ENCODE measurements around the gene PRKAG2.
"Not testable (repeated sequence)": the region's sequence is repeated elsewhere in the genome, so short reads cannot be mapped to it uniquely, and the experiment has no call there.

The PRKAG2 gene

DNA sequence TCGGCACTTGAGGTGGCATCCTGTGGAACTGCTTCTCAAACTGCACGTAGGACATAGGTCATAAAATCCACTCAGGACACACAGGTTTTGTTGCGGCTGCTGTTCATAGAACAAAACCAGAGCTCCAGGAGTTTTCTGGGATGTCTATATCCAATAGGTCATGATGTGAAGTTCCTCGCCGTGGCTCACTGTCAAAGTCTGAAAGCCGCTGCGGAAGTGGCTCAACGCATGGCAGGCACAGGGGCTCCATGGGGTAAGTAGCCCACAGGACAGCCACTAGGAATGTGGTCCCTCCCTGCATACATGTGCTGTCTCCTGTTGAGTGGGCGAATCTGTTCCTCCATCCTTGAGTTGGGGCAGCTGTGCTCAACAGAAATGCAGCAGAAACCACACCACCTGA lies 72.2 kb downstream of the PRKAG2 start:
- in situ Hi-C loops (cut with HindIII; ENCODE audit: low pct_unique_long_range_greater_than_20kb, low sequenced_read_pairs): no loop called here
- no peak for DNase-seq (ENCODE audit: low read depth in 1 of 2, low spot score in 1 of 2)
- TF ChIP-seq JUND (IDR thresholded peaks at IDR 0.05; ENCODE audit: low read depth): no peak

DNA sequence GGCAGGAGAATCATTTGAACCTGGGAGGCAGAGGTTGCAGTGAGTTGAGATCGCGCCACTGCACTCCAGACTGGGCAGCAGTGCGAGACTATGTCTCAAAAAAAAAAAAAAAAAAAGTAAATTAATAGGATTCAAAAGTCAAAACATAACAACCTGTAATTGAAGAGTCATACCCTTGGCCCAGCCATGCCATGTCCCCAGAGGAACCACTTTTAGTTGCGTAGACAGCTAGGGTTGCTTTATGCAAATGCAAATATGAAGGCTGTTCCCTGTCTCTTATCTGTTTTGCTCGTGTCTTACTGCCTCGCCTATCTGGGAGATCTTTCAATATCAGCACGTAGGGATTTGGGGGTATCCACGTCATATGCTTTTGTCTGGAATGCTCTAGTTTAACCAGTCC lies 73.1 kb downstream of the PRKAG2 start:
- no peak for TF ChIP-seq JUND (IDR thresholded peaks at IDR 0.05; ENCODE audit: low read depth)
- in situ Hi-C loops (cut with HindIII; ENCODE audit: low pct_unique_long_range_greater_than_20kb, low sequenced_read_pairs): no loop called here
- no peak for DNase-seq (ENCODE audit: low read depth in 1 of 2, low spot score in 1 of 2)

DNA sequence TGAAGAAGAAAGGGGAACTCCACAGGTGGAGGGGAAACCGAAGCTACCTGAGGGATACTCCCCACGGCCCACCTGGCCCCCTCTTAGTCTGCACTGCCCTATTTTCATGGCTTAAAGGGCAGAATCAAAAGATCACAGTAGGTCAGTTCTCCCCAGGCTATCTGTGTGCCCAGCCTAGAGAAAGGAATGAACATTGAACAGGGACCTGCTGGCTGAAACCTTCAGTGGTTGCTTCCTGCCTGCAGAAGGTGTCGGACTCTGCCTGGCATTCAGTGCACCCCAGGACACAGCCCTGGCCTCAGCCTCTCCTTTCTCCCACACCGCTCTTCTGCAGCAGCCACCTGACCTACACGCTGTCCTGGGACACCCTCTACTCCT lies 74.5 kb downstream of the PRKAG2 start:
- no peak for TF ChIP-seq JUND (IDR thresholded peaks at IDR 0.05; ENCODE audit: low read depth)
- DNase-seq (ENCODE audit: low read depth in 1 of 2, low spot score in 1 of 2): no peak
- in situ Hi-C loops (cut with HindIII; ENCODE audit: low pct_unique_long_range_greater_than_20kb, low sequenced_read_pairs): no loop called here

DNA sequence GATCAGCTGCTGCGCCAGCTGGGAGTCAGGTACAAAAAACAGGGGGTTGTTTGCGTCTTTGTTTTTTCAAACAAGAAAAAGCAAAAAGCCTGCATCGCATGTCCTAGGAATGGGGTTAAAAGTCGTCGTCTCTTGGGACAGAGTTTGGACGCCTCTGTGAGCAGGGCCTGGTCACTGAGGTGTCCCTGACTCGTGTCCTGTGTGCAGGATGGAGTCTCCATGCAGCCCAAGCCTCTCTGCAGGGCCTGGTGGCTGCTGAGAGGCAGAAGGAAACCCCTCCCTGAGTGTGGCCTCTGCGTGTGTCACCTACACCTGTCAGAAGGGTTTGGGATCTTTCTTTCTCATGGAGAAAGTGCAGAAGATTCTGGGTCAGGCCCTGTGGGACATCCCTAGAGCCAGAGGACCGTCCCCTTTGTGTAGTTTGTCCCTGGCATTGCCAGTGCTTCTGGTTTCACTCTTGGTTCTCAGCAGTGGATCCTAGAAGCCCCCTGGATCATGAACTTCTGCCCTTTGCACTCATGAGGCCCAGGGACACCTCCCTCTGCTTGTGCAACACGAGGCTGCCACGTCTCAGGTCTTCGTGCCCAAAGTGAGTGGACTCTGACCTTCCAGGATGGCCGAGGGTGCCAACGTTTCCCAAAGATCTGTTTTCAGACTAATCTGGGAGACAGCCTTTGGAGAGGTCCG lies 75.0 kb downstream of the PRKAG2 start:
- no peak for DNase-seq (ENCODE audit: low read depth in 1 of 2, low spot score in 1 of 2)
- in situ Hi-C loops (cut with HindIII; ENCODE audit: low pct_unique_long_range_greater_than_20kb, low sequenced_read_pairs): no loop called here
- no peak for TF ChIP-seq JUND (IDR thresholded peaks at IDR 0.05; ENCODE audit: low read depth)

DNA sequence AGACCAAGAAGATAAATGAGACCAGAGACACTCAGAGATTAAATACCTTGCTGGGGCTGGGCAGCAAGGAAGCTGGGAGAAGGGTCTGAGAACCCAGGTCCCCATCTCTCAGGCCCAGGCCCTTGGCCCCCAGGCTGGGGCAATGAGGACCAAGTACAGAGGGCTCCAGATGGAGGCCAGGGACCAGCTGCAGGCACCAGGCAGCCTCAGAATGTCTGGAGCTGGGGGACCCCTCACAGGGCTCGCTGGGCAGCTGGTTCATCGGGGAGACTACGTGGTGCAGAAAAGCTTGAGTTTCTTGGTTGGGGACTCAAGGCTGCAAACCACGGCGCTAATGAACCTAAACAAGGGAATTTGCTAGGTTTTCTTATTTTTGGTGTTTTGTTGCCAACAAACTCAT lies 75.6 kb downstream of the PRKAG2 start:
- TF ChIP-seq JUND (IDR thresholded peaks at IDR 0.05; ENCODE audit: low read depth): no peak
- in situ Hi-C loops (cut with HindIII; ENCODE audit: low pct_unique_long_range_greater_than_20kb, low sequenced_read_pairs): no loop called here
- DNase-seq (ENCODE audit: low read depth in 1 of 2, low spot score in 1 of 2): no peak

DNA sequence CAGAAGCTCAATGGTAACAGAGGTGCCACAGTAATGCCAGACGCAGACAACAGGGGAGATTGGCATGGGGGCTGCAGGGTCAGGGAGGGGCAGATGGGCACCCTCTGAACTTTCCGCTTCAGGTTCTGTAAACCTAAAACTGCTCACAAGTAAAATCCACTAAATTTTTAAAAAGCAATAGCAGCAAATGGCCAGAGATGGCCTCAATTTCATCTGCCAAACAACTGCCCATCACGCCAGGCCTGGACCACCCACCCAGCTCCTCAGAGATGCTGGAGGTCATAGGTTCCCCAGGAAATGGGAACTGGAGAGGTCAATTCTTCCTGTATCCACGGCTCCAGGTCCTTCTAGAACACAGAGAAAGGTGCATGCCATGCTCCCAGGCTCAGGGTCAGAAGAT lies 76.1 kb downstream of the PRKAG2 start:
- no peak for TF ChIP-seq JUND (IDR thresholded peaks at IDR 0.05; ENCODE audit: low read depth)
- no peak for DNase-seq (ENCODE audit: low read depth in 1 of 2, low spot score in 1 of 2)
- in situ Hi-C loops (cut with HindIII; ENCODE audit: low pct_unique_long_range_greater_than_20kb, low sequenced_read_pairs): no loop called here

DNA sequence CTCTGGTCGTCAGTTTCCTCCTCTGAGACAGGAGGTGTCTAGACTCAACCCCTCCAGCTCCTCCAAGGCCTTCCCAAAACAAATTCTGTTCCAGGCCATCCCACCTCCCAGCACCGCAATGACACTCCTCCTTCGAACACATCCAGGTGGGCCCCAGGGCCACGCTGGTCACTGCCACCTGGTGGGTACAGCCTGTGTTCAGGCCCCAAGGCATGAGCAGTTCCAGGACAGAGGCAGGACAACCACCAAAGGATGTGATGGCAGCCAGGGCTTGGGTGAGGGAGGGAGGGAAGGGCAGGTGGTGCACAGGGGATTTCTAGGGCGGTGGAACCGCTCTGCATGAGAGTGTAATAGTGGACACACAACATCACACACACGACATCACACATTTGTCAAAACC lies 76.5 kb downstream of the PRKAG2 start:
- no peak for TF ChIP-seq JUND (IDR thresholded peaks at IDR 0.05; ENCODE audit: low read depth)
- no peak for DNase-seq (ENCODE audit: low read depth in 1 of 2, low spot score in 1 of 2)
- in situ Hi-C loops (cut with HindIII; ENCODE audit: low pct_unique_long_range_greater_than_20kb, low sequenced_read_pairs): no loop called here

DNA sequence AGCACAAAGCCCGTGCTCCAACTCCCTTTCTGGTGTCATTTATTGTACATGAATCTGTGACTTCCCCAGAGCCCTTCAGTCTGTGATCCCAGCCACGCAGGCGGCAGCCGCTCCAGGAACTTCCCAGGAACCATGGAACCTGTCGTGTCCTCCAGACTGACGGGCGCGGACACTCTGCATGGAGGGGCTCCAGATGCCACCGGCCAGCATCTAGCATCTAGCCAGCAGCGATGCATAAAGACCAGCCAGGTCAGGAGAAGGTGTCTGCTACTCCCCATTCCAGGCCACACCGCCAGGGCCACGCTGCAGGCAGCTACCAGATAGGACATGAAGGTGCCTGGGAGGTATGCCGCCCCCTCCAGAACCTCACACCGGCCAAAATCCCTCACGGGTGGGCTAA lies 77.4 kb downstream of the PRKAG2 start:
- no peak for DNase-seq (ENCODE audit: low read depth in 1 of 2, low spot score in 1 of 2)
- TF ChIP-seq JUND (IDR thresholded peaks at IDR 0.05; ENCODE audit: low read depth): no peak
- in situ Hi-C loops (cut with HindIII; ENCODE audit: low pct_unique_long_range_greater_than_20kb, low sequenced_read_pairs): no loop called here

DNA sequence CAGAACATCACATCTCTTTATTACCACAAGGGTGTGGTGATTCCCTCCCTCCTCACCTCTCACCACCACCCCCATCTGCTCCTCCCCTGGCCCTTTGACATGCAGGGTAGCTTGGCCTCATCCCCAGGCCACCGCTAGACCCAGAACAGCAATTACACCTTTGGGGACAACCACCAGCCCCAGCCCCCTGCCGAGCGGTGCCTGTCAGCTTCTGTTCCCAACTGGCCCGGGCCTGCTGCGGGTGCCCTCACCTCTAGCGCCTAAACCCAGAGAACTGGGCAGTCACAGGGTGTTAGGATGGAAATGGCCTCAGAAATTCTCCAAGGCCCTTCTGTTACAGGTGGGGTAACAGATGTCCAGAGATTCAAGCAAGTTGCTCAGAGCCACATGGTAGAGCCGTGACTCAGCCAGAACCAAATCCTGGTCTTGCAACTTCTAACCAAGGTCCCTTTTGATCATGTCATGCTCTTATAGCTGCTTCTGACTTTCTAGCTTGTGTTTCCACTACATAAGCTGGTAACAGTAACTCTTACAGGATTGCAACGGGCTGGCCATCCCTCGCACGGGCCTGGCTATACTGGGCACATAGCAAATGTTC lies 78.0 kb downstream of the PRKAG2 start:
- DNase-seq (ENCODE audit: low read depth in 1 of 2, low spot score in 1 of 2): no peak
- no peak for TF ChIP-seq JUND (IDR thresholded peaks at IDR 0.05; ENCODE audit: low read depth)

DNA sequence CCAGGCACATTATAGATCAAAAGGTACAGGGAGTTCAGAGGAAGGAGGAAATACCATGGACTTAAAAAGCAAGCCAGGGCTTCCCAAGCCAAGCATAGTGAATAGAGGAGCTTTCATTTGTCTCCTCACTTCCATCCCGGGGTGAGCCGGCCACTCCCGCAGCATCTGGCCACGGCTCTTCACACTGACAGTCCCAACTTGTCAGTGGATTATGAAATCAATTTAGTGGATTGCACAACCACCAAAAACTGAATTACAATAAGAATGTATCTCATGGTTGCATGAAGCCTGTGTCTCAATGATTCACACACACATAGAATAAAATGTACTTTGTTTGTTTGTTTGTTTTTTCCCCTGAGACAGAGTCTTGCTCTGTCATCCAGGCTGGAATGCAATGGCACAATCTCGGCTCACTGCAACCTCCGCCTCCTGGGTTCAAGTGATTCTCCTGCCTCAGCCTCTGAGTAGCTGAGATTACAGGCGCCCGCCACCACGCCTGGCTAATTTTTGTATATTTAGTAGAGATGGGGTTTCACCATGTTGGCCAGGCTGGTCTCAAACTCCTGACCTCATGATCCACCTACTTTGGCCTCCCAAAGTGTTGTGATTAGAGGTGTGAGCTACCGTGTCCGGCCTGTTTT lies 79.1 kb downstream of the PRKAG2 start:
- in situ Hi-C loops (cut with HindIII; ENCODE audit: low pct_unique_long_range_greater_than_20kb, low sequenced_read_pairs); DNase-seq (ENCODE audit: low read depth in 1 of 2, low spot score in 1 of 2): not testable (repeated sequence)

More for the DNA sequence above, 78.0 kb downstream of the PRKAG2 start:
- in situ Hi-C loops (cut with HindIII; ENCODE audit: low pct_unique_long_range_greater_than_20kb, low sequenced_read_pairs): no loop called here

DNA sequence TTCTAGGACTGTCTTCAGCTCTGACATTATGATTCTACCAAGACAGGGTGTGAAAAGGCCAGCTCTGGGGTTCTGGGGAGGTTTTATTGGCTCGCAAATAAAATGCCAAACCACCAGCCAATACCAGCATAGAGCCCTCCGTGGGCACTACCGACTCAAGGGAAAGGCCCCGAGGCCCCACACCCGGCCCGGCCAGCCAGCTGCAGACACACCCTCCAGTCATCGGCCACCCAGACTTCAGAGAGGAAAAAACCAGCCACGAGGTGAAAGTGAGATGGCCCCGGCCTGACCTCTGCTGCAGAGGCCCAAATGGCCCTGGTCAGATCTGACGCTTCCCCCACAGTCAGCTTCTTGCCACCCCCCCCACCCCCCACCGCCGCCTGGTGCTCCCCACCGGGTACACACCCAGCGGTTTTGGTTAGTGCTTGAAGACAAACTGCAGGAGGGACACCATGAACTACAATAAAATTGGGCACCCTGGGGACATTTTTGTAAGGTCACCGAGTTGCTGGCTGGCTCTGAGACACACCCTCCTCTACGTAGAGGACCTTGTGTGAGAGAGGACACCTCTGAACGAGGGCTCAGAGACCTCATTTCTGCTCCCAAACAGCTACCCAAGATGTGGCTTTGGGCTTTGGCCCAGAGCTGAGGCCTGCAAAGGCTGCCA lies 79.9 kb downstream of the PRKAG2 start:
- TF ChIP-seq JUND (IDR thresholded peaks at IDR 0.05; ENCODE audit: low read depth): no peak
- no peak for DNase-seq (ENCODE audit: low read depth in 1 of 2, low spot score in 1 of 2)
- in situ Hi-C loops (cut with HindIII; ENCODE audit: low pct_unique_long_range_greater_than_20kb, low sequenced_read_pairs): no loop called here

DNA sequence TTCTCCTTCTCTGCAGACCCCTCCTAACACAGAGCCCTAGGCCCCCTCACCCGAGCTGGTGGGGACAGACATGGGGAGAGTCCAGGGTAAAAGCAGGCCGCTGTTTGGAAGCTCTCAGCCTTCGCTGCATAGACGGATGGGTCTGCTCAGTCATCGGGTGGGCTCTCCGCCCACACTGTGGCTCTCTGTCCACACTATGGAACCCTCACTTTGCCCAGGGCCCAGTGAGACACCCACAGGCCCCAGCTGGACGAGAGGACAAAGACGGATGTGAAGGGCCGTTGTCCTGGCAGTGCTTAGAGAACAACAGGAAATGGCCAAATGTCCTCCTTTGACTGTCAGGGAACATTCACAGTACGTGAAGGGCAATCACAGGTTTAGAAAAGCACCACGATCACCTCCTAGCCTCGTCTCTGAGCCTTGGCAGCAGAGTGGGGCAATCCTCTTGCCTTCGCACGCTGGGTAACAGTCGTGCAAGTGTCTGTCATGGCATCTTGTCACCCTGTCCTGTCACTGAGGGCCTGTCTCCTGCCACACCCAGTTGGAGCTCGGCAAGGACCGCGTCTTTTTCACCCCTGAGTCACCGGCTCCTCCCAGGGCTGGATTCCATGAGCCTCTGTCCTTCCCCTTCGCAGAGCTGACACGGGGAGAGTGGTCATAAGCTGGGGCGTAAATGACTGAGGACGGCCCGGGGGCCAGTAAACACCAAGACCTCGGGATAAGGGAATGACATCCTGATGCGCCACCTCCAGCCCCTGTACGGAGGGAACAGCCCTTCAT lies 80.6 kb downstream of the PRKAG2 start:
- in situ Hi-C loops (cut with HindIII; ENCODE audit: low pct_unique_long_range_greater_than_20kb, low sequenced_read_pairs): no loop called here
- no peak for DNase-seq (ENCODE audit: low read depth in 1 of 2, low spot score in 1 of 2)
- no peak for TF ChIP-seq JUND (IDR thresholded peaks at IDR 0.05; ENCODE audit: low read depth)

All from T47D (cell line).